Astrocyte of the cerebellum (primary cell): ENCODE measurements around the gene STUM.
A peak's percentile ranks its signal among the peaks of the same experiment; 100 is the strongest.
"Not testable (repeated sequence)": the region's sequence is repeated elsewhere in the genome, so short reads cannot be mapped to it uniquely, and the experiment has no call there.

Experiments used
- DNase-seq: peaks from one replicate; pipeline ENCODE4 v3.0.0-alpha.2; 2011; ENCODE audit warnings: low read depth
- H3K4me3 ChIP-seq: 2 replicates; pipeline ENCODE4 v1.5.1; 2011; ENCODE audit warnings: mild to moderate bottlenecking, low read depth, low read length, moderate library complexity
- CTCF ChIP-seq: IDR thresholded peaks from 2 replicates; pipeline ENCODE4 v1.5.1; 2012; ENCODE audit warnings: low read length, low read depth, moderate library complexity, mild to moderate bottlenecking; ENCODE audit errors: missing control alignments
- in situ Hi-C: cut with HindIII; loops from 2 replicates; pipeline ENCODE4 v1.10.0; 2017; ENCODE audit warnings: low sequenced_read_pairs

STUM gene

GRCh38 chr1:226634611-226635246 is 86.2 kb downstream of the STUM start:
- no peak overlapping the region for H3K4me3 ChIP-seq
- in situ Hi-C loops: loop anchor here (25.0 kb wide), 1 partner anchor 203 kb away; no protein-coding TSS in a partner anchor
- DNase-seq: no peak
- no peak for TF ChIP-seq CTCF

DNA sequence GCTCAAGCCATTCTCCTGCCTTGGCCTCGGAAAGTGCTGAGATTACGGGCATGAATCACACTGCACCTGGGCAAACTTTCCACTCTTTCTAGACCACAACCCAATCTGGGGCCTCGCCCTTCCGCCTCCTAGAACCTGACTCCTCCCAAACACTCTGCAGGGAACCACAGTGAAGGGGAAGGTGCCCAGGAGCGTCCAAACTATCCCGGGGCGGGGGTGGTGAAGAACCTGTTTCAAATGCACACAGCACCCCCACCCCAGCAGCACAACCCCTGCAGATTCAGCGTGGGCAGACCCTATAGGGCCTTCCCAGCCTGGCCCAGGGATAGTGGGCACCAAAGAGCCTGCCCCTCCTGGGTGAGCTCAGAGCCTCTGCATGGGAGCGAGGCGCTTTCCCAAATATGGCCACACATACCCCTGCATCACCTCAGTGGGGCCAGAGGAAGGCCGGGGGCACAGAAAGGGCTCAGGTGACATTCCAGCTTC is 86.9 kb downstream of the STUM start:
- in situ Hi-C loops: loop anchor here (25.0 kb wide), 1 partner anchor 202 kb away; no protein-coding TSS in a partner anchor
- no peak for TF ChIP-seq CTCF
- no peak for DNase-seq
- H3K4me3 ChIP-seq: no peak overlapping the region

DNA sequence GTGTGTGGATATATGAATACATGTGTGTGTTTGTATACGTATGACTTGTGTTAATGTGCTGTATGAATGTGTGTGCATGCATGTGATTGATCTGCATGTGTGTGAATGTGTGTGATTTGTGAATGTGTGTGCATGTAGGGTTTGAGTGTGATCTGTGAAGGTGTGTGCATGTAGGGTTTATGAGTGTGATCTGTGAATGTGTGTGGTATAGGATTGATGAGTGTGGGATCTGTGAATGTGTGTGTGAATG is 88.2 kb downstream of the STUM start:
- no peak for TF ChIP-seq CTCF
- no peak overlapping the region for H3K4me3 ChIP-seq
- no peak for DNase-seq
- in situ Hi-C loops: loop anchor here (25.0 kb wide), 1 partner anchor 201 kb away; no protein-coding TSS in a partner anchor

DNA sequence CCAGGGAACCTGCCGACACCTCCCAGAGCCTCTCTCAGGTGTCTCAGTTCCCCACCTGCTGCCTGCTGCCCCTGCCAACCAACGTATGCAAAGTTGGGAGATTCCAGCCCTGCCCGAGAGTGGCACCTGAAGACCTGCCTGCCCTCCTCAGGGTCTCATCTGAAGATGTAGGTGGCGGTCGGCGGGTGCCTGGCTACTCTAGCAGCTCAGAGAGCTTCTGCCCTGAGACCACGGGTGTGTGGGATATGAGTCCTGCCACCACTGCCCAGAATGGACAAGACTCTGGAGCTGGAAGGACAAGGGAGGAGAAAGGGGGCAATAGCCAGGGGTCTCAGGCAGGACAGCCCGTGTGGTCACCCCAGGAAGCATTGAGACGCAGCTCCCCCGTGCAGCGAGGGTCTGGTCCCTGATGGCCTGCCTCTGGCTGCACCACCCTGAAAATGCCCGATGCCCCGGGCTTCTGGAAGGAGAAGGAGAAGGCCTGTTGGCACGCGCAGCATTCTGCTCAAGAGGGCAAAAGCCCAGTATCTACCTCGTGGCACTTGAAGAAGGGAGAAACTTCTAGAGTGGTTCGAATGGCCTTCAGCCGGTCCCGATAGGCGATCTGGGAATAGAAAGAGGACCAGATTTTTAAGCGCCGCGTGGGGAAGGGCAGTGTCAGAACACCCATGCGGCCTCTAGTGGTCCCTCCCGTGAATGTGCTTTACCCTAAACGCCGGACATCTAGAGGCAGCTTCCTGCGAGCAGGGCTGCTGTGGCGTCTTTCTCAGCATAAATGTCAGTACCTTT is 88.8 kb downstream of the STUM start:
- H3K4me3 ChIP-seq: no peak overlapping the region
- in situ Hi-C loops: loop anchor here (25.0 kb wide), 1 partner anchor 200 kb away; no protein-coding TSS in a partner anchor
- peak; percentile 49 for TF ChIP-seq CTCF
- no peak for DNase-seq

DNA sequence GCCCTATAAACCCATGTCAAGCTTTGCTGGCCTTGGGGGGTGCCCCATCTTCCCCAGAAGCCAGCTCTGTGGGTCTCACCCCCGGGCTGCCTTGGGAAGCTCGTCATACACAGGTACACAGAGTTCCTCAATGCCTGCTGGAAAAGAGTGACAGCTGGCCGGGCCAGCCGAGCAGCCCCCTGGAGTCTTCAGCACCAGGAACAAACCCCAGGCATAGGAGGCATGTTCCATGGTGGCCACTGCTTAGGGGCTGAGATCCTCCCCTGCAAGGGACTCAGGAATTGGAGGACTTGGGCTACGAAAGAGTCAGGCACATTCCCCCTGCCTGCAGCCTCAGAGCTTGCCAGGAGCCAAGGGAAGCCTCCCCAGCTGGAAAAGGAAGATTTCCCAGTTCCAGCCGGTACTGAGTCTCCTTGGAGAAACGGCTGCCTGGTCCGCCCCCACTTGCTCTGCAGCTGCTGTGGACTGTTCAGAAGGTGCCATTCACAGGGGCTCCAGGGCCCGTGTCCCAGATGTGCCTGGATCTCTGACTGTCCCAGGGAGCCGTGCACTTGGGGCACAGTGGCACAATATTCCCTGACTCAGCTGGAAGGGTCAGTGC is 89.5 kb downstream of the STUM start:
- H3K4me3 ChIP-seq: no peak overlapping the region
- no peak for TF ChIP-seq CTCF
- no peak for DNase-seq
- in situ Hi-C loops: loop anchor here (25.0 kb wide), 1 partner anchor 199 kb away; no protein-coding TSS in a partner anchor

DNA sequence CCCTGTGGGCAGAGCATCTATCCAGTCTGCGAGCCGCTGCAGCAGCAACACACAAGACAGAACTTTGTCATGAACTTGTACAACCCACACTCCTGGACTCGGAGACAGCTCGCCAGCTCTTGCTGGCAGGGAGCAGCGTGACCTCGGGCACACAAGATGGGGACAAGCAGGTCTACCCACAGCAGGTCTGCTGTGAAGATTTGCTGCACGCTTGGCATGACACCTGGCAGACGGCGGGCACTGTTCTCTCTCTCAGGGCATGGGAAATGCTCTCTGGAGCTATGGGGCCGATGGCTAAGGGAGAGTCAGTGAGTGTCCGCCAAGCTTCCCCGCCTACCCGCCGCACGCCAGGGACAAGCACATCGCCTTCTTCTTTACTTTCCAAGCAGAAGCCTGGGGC is 90.0 kb downstream of the STUM start:
- H3K4me3 ChIP-seq: no peak overlapping the region
- in situ Hi-C loops: loop anchor here (25.0 kb wide), 1 partner anchor 199 kb away; no protein-coding TSS in a partner anchor
- no peak for DNase-seq
- TF ChIP-seq CTCF: no peak

- H3K4me3 ChIP-seq, DNase-seq: not testable (repeated sequence)
- in situ Hi-C loops: loop anchor here (25.0 kb wide), 1 partner anchor 198 kb away; no protein-coding TSS in a partner anchor
These were observed 90.6 kb downstream of the STUM start for GRCh38 chr1:226639206-226639605.
